Cardiac septum (tissue), 1 donor: Measurements from ENCODE around the gene FAM162B. TPM values are rescaled to one million over a fixed set of nuclear protein-coding genes. Genes with fewer than 3 reads are reported as not detected.

Experiments
- DNase-seq: peaks from one replicate; pipeline ENCODE4 v3.0.0-alpha.2; 2020; ENCODE audit warnings: low spot score
- intact Hi-C: fragments of 100-400 bp; cut with DNase I; formaldehyde crosslinking; loops from one replicate; pipeline ENCODE4 v1.14.0; 2022
- long read RNA-seq: library from polyadenylated mRNA; unstranded; transcript quantifications from one replicate; pipeline ENCODE4 v2.0.0, GENCODE V29; 2021
- total RNA-seq: library from RNA; stranded (reverse); fragmentation: NEBNext Ultra II Directional; extraction: Animal tissue kit (Norgen Biotek cat#: 25700); gene quantifications from one replicate; pipeline ENCODE4 v1.2.1, GENCODE V29; 2021
- donor health status: DM: no; HTN: no; CAD: no.

Gene FAM162B
- total RNA-seq: 2.7 TPM
- long read RNA-seq, transcript FAM162B-201 (4 exons, 1,036 nt): major isoform, 9 of 12 reads
- long read RNA-seq, partial matches to known transcripts: 0 of 12 reads
- long read RNA-seq, other reads (novel, unspliced or antisense): 3 of 12 reads

DNA sequence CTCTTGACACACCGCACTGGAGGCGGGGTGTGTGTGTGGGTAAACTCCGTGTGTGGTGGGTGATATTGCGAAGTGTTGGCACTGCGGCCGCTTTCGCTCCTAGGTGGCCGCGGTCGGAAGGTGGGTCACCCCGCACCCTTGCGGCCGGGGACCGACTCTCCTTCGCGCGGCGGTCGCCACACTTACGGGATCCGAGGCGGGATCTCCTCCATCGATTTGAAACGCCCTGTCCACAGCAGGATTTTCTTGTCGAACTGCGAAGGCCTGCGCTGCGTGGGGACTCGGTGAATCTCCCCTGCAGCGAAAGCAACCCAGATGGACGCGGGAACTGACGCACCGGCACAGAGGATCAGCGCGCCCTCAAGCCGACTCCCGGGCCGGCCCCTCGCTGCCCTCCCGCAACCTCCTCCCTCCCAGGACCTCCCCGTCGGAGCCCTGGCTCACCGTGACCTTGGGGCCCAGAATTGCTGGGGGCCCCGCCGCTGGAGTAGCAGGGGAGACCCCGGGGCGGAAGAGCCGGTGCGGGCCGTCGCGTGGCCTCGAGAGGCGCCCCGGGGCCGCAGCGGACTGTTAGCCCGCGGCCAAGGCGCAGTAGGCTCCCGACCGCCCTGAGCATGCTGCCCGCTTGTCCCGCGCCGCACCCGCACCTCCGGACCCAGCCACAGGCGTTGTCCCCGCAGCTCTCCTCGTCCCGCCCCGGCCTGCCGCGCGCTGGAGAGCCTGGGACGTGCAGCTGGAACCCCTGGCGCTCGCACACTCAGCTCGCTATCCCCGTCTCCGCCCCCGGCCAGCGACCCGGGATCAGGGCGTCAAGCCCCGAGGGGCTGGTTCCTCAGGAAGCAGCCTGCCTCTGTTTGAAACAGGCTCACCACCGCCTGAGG is at the start of gene FAM162B:
FAM162B (minus strand) TSS at position 759 of the 881 bp plus-strand sequence; CDS start at position 616, 143 bp downstream.
- intact Hi-C loops: loop anchor here (10.0 kb wide), 1 partner anchor 190 kb away; no protein-coding TSS in a partner anchor
- DNase-seq: peak; percentile 76

DNA sequence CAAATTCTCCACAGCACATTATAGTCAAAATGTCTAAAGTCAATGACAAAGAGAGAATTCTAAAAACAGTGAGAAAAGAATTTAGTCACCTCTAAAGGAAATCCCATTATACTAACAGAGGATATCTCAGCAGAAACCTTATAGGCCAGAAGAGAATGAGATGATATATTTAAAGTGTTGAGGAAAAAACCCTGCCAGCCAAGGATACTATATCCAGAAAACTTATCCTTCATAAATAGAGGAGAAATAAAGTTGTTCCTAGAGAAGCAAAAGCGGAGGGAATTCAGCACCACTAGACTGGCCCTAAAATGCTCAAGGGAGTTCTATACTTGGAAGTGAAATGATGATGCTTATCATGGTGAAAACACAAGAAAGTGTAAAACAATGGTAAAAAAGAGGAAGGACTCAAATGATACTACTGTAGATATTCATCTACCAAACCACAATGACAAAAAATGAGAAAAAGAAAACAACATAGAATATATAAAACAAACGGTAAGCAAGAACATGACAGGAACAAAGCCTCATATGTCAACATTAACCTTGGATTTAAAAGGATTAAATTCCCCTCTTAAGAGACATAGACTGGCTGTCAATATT is 46.6 kb upstream of the FAM162B start:
- DNase-seq: no peak
- intact Hi-C loops: no loop called here

DNA sequence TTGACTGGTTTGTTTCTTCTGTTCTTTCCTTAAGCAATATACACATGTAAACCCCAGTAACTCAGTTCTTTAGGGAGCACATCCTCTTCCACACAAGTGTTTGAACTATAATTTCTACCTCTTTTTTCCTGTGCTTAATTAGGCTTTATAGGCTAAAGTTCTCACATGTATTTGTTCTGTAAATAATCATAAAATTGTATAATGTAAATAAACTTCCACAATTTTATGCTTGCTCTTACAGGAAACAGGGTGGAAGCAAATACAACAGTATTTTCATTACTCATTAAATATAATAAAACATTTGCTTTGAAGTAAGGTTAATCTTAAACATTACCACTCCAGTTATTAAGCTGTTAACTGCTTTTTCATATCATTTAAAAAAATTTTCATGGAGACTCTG is 36.5 kb upstream of the FAM162B start:
- DNase-seq: no peak
- intact Hi-C loops: no loop called here

DNA sequence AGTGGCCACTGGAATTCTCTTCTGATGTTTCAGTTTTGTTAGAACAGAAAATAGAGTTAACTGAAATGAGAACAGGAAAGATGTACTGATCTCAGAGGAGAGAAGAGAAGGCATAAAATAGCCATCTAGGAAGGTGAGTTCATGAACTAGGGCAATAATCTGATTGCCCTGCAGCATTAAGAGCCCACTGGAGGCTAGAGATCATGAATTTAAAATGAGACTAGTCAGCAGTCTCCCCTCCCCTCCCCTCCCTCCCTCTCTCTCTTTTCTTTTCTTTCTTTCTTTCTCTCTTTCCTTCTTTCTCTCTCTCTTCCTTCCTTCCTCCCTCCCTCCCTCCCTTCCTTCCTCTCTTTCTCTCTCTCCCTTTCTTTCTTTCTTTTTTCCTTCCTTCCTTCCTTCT is 34.4 kb upstream of the FAM162B start:
- DNase-seq: no peak
- intact Hi-C loops: no loop called here

DNA sequence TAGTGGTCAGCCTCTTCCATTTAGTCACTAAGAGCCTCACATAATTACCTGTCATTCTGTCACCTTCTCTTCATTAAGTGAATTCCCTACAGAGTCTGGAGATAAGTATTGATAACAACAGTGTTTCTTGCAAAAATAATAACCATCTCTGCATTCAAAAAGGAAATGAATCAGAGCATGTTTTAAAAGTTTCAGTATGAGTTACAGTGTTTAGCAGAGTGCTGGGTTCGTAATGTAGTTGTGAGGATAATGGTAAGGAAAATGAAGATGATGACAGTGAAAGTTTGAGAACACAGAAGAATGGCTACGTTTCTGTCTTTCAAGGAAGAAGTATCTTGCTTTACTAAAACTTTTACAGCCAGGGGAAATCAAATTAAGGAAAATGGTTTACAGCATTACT is 32.1 kb upstream of the FAM162B start:
- DNase-seq: no peak
- intact Hi-C loops: no loop called here

DNA sequence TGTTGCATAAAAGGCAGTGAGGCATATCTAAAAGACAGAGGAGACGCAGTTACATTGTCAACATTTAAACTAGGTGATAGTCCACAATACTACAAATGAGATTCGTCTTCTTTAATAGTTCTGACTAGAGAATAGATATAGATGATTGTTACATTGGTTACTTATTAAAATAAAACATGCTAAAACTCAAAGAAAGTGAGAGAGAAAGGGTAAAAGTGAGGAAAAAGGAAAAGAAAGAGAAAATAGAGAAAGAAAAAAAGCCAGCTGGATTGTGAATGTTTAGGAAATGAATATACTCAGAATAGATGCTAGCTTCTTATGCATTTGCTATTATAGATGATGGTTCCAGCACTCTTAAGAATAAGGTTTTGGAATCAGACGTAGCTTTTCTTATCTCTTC is 27.7 kb upstream of the FAM162B start:
- intact Hi-C loops: no loop called here
- DNase-seq: no peak

DNA sequence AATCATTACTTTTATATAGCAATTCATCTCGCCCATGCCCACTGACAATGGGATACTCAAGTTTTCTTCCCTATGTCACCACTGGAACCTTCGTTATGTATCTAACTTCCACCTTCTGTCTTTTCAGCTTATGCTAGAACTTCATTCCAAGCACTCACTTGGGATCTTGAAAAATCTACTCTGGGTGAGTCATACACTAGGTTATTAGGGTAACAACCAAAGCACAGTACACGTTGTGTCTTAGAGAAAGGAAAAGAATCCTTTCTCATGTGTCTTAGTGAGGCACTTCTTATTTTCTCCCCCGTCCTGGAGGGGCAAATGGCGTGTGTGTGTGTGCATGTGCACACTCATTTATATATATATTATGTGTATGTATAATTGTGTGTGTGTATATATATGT is 18.3 kb upstream of the FAM162B start:
- DNase-seq: no peak
- intact Hi-C loops: loop anchor here (10.0 kb wide), 1 partner anchor 181 kb away; no protein-coding TSS in a partner anchor

DNA sequence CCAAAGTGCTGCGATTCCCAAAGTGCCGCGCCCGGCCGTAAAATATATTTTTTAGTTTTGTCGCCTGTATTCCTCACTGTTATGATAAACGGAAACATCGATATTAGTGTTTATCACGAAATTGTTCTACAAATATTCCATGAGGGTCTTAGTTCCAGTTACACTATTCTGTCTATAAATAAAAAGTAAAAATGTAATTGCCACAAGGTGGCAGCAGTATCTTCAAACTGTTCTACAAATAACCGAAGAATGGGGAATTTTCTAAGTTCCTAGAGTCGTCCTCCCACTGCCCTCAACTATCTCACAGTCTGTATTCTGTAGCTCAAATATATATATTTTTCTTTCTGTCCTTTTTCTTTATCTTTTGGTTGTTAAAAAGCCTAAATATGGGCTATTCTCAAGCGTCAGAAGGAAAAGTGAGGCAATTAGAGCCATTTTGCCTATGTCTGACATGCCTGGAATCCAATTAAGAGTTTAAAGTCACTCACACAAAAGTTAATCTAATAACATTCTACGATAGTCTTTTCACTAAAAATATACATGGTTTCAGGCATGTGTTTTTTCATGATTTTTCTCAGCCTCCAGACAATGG is 14.2 kb upstream of the FAM162B start:
- intact Hi-C loops: loop anchor here (10.0 kb wide), 1 partner anchor 185 kb away; no protein-coding TSS in a partner anchor
- no peak for DNase-seq

DNA sequence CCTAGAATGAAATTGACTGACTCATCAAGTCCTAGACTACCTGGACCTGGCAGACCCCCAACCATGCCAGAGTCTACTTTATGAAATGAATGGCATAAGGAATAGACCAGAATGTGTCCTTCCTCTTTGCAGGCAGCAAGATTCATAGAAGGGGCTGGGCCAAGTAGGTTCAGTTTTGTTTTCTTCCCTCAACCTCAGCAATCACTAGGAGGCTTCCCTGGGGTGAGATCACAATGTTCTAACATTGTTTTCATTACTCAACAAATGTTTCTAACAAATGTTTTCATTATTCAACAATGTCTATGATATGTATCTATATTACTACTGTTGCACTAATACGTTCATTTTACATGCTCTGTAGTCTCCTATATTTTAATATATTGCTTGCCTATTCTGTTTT is 8.4 kb upstream of the FAM162B start:
- DNase-seq: no peak
- intact Hi-C loops: no loop called here

DNA sequence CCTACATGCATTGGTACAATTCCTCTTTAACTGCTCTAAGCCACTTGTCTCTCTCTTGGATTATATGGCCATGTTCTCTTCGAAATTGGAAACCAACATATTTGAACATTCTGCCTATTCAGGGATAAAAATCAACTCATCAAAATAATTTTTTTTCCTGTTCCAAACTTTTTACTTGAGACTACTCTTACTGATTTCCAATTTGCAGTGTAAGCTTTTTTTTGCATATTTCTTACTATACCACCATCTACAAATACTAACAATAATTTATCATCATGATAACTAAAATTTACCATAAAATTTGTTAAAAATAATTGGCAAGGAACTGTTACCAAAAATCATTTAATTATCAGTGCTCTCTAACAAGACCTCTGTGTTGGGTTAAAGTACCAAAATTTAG is 6.9 kb upstream of the FAM162B start:
- no peak for DNase-seq

DNA sequence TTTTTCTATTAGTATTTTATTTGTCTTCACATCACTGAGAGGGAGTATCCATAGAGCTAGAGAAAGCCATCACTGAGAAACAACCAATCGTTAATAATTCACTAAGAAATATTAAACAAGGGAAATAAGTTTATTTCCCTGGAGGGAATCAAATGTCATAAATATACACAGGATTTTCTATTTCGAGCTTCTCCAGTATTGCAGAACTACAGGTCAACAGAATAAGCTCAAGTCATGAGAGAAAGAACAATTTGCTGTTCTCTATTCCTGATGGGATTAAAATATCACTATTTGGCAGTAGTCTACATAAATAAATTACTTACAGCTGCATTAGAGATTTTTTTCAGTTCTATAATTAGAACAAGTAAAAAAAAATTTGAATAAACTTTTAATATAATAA is 2.2 kb upstream of the FAM162B start:
- intact Hi-C loops: loop anchor here (10.0 kb wide), 1 partner anchor 187 kb away; no protein-coding TSS in a partner anchor
- no peak for DNase-seq

More for the DNA sequence above, 6.9 kb upstream of the FAM162B start:
- intact Hi-C loops: no loop called here

DNA sequence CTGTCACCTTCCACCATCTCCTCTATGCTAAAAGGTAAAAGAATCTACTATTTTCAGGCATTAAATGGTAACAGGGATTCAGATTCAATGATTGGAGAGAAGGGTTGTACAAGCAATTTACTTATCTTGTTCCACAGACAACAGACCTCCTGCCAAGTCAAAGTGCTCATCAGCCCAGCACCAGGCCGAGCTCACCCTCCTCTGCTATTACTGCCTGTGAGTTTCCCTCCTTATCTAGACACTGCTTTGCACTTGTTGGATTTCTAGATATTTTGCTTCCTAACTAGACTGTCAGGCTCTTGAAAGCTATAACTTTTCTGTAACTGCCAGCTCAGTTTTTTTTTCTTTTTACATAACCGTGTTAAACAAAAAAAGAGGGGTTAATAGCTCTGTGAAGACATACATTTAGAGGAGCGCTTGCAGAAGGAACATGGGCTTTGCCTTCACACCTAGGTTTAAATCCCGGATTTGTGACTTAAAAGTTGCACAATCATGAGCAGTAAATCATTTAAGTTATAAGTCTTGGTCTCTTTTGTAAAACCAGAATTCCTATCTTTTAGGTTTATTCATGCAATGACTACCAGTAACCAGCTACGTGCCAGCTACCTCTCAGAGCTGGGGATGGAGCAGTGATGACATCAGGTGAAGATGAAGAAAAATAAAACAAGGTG is 1.1 kb upstream of the FAM162B start:
- no peak for DNase-seq
- intact Hi-C loops: loop anchor here (10.0 kb wide), 1 partner anchor 188 kb away; no protein-coding TSS in a partner anchor

DNA sequence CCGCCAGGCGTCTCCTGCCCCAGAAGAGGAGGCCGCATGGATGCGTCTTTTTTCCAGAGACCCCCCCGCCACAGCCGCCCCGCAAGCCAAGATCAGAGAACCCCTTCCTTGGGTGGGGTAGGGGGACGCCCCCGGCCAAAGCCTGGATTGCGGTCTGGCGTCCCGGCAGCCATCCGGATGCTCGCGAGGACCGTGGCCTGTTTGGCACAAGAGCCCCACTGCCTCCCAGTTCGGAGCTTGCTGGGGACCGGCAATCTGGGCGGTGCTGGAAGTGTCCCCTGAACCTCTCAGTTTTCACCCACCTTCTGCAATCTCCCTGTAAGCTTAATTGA is 924 bp downstream of the FAM162B start:
- DNase-seq: peak; percentile 76
- intact Hi-C loops: loop anchor here (10.0 kb wide), 1 partner anchor 190 kb away; no protein-coding TSS in a partner anchor

DNA sequence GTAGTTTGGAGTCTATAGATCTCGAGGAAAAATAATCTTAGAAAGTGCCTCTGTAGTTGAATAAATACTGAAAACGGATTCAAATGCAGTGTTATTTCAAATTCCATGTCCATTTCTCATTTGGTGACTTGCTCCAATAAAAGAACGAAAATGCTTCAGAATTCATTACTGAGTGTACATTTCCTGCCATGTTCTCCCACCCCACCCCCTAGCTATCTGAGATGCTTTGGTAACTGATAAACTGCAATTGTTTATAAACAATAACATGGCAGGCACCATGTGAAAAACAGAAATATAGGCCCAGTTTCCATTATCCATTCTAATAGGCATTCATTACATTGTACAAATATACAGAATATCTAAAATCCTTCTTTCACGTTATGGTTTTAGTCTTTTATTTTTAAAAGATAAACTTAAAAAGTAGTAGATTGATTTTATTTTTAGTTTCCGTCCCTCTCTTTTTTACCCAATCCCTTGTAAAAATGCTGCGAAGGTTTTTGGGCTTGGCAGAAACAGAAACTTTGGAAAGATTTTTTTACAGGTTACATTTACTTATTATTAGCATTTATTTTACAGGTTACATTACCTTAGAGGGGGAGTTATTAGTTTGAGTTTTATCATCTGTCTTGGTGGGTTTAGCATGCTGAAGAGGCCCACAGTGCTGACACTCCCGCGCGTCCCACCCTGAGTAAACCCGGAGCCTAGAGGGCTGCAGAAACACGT is 1.5 kb downstream of the FAM162B start:
- DNase-seq: no peak
- intact Hi-C loops: loop anchor here (10.0 kb wide), 1 partner anchor 191 kb away; no protein-coding TSS in a partner anchor

DNA sequence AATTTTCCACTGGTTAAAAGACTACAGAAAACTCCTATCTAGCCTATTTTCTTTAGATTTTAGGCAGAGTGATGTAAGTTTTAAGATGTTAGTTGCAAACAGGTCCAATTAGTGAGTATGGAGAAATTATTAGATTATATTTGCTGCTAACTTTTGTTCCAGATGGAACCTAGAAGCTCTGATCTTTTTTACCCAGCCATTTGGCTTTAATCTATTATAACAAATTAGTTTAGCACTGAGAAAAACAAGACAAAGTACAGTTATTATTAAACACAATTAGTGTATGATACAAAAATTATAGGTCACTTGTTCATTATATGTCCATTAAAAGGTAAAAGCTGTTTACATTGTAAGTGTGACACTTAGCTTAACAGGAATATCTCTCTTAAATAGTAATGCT is 2.5 kb downstream of the FAM162B start:
- intact Hi-C loops: loop anchor here (10.0 kb wide), 1 partner anchor 192 kb away; no protein-coding TSS in a partner anchor
- no peak for DNase-seq

DNA sequence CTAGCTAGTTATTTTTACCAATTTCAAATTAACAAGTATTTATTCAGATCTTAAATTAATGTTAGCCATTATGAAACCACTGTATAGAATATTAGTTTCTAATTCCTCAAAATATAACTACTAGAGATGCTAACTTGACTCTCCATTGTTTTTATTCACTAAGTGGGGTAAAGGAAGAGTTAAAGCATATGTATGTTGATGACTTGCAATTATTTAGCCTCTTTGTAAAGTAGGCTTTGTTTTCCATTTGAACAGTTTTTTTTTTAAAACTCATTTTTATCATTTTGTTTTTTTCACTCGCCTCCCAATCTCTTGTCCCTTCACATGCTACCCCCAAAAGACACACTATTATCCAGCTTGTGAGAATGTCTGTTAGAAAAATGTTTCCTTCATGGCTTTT is 3.3 kb downstream of the FAM162B start:
- intact Hi-C loops: loop anchor here (10.0 kb wide), 1 partner anchor 193 kb away; no protein-coding TSS in a partner anchor
- no peak for DNase-seq

DNA sequence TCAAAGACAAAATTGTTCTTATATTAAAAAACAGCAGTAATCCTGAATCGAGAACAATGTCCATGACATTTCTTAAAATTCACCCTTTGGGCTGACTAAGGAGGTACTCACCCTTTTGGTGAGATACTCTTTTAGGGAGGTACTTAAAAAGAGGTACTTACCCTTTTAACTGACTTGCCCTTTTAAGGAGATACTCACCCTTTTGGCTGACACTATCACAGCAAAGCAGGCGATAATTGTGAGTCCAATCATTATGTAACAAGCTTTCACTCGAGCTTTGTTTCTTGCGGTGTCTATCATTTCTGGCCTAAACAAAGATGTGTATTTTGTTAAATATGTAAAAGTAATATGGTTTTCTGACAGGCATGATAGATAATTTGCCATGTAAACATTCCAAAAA is 3.7 kb downstream of the FAM162B start:
- DNase-seq: no peak
- intact Hi-C loops: loop anchor here (10.0 kb wide), 1 partner anchor 193 kb away; no protein-coding TSS in a partner anchor

DNA sequence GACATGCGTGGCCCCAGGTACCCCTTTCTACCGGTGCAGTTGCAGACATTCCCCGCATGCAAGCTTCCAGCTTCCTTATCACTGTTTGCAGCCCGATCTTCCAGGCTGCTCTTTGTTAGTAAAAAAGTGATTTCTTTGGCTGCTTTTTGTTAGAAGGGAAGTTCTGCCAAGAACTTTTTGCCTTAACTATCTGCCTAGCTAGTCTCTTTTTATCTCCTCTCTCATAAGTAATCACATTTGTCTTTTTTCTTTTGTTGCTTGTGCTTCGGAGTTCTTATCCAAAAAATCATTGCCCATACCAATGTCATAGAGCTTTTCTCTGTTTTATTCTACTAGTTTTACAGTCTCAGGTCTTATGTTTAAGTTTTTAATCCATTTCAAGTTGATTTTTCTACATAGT is 20.3 kb downstream of the FAM162B start:
- DNase-seq: no peak
- intact Hi-C loops: no loop called here

DNA sequence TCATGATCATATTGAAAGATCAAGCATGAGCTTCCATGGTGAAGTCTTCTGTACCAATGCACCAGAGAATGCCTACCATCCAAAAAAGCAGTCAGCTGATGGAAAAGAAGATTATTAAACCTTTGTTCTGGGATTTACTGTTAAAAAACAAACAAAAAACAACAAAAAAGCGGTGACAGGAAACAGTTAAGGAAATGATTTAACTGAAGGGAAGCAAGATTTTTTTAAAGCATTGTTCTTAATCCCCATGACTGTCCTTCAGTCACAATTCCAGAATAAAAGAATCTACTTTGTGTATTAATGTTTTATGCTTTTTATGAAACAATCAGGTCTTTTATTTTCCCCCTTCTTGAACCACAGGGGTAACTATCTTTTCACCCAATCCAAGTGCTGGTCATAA is 23.9 kb downstream of the FAM162B start:
- intact Hi-C loops: no loop called here
- no peak for DNase-seq
